HepG2 (cell line): ENCODE results near the gene PPP1R18. TPM values are rescaled to one million over a fixed set of nuclear protein-coding genes. Genes with fewer than 3 reads are reported as not detected.

ENCODE experiments used
- AKAP8 ChIP-seq: sonication (generic); formaldehyde crosslinking; IDR thresholded peaks from 2 replicates; pipeline ENCODE4 v1.5.1; 2020; ENCODE audit warnings: mild to moderate bottlenecking, missing genetic modification reagents
- ATF5 ChIP-seq: sonication (generic); formaldehyde crosslinking; IDR thresholded peaks from 2 replicates; pipeline ENCODE4 v1.4.0; 2020; ENCODE audit warnings: mild to moderate bottlenecking, low read depth, missing genetic modification reagents
- BHLHE40 ChIP-seq: IDR thresholded peaks from 2 replicates; pipeline ENCODE4 v1.6.1; 2011; ENCODE audit warnings: low read length, improper control_type of control experiment
- BORCS8-MEF2B ChIP-seq: sonication (generic); formaldehyde crosslinking; IDR thresholded peaks from 2 replicates; pipeline ENCODE4 v1.8.0; 2022; ENCODE audit warnings: mild to moderate bottlenecking, missing genetic modification reagents
- CTCF ChIP-seq: sonication (generic); formaldehyde crosslinking; IDR thresholded peaks from 2 replicates; pipeline ENCODE4 v1.5.0; 2020; ENCODE audit warnings: mild to moderate bottlenecking, missing genetic modification reagents, moderate library complexity
- DMTF1 ChIP-seq: sonication (generic); formaldehyde crosslinking; IDR thresholded peaks from 2 replicates; pipeline ENCODE4 v1.4.0; 2020; ENCODE audit warnings: mild to moderate bottlenecking, missing genetic modification reagents
- DPF2 ChIP-seq: sonication (generic); formaldehyde crosslinking; IDR thresholded peaks from 2 replicates; pipeline ENCODE4 v1.4.0; 2020; ENCODE audit warnings: mild to moderate bottlenecking, low read depth, missing genetic modification reagents, borderline replicate concordance
- FOXA3 ChIP-seq: IDR thresholded peaks from 2 replicates; pipeline ENCODE4 v1.6.1; 2016; ENCODE audit warnings: missing genetic modification reagents, missing compliant biosample characterization
- HINFP ChIP-seq: sonication (generic); formaldehyde crosslinking; IDR thresholded peaks from 2 replicates; pipeline ENCODE4 v1.4.0; 2020; ENCODE audit warnings: low read depth, mild to moderate bottlenecking, missing genetic modification reagents
- KDM4B ChIP-seq: sonication (generic); formaldehyde crosslinking; IDR thresholded peaks from 2 replicates; pipeline ENCODE4 v1.4.0; 2020; ENCODE audit warnings: missing genetic modification reagents
- KLF13 ChIP-seq: sonication (generic); formaldehyde crosslinking; IDR thresholded peaks from 2 replicates; pipeline ENCODE4 v1.4.0; 2020; ENCODE audit warnings: mild to moderate bottlenecking, missing genetic modification reagents
- KLF9 ChIP-seq: IDR thresholded peaks from 2 replicates; pipeline ENCODE4 v1.6.1; 2016; ENCODE audit warnings: low read depth
- PHF8 ChIP-seq: sonication (generic); formaldehyde crosslinking; IDR thresholded peaks from 2 replicates; pipeline ENCODE4 v1.5.0; 2020; ENCODE audit warnings: missing genetic modification reagents
- REPIN1 ChIP-seq: sonication (generic); formaldehyde crosslinking; IDR thresholded peaks from 2 replicates; pipeline ENCODE4 v1.8.0; 2022; ENCODE audit warnings: missing genetic modification reagents, low read depth, mild to moderate bottlenecking, borderline replicate concordance
- SAFB2 ChIP-seq: sonication (generic); formaldehyde crosslinking; IDR thresholded peaks from 2 replicates; pipeline ENCODE4 v1.5.1; 2020; ENCODE audit warnings: missing genetic modification reagents, low read depth, mild to moderate bottlenecking, borderline replicate concordance
- SALL2 ChIP-seq: sonication (generic); formaldehyde crosslinking; IDR thresholded peaks from 2 replicates; pipeline ENCODE4 v1.8.1; 2023; ENCODE audit warnings: mild to moderate bottlenecking, missing genetic modification reagents, inconsistent platforms
- TCF12 ChIP-seq, 2 experiments: fragments of 450-650 bp in 1 of 2; sonication (generic) in 1 of 2; formaldehyde crosslinking in 1 of 2; IDR thresholded peaks; 2 replicates each; pipeline versions ENCODE4 v1.6.1 to v1.8.0; 2017 to 2022; ENCODE audit warnings: antibody characterized with exemption in 1 of 2, mild to moderate bottlenecking in 1 of 2, missing genetic modification reagents in 1 of 2, moderate library complexity in 1 of 2
- ZFP36L1 ChIP-seq: sonication (generic); formaldehyde crosslinking; IDR thresholded peaks from 2 replicates; pipeline ENCODE4 v1.8.0; 2022; ENCODE audit warnings: mild to moderate bottlenecking, missing genetic modification reagents, moderate library complexity
- ZFP36L2 ChIP-seq: sonication (generic); formaldehyde crosslinking; IDR thresholded peaks from 2 replicates; pipeline ENCODE4 v1.4.0; 2020; ENCODE audit warnings: missing genetic modification reagents
- ZFY ChIP-seq: sonication (generic); formaldehyde crosslinking; IDR thresholded peaks from 2 replicates; pipeline ENCODE4 v1.4.0; 2020; ENCODE audit warnings: missing genetic modification reagents
- ZNF292 ChIP-seq: sonication (generic); formaldehyde crosslinking; IDR thresholded peaks from 2 replicates; pipeline ENCODE4 v1.8.1; 2022; ENCODE audit warnings: mild to moderate bottlenecking, low read depth, missing genetic modification reagents, borderline replicate concordance
- ZNF546 ChIP-seq: sonication (generic); formaldehyde crosslinking; conservative IDR thresholded peaks from 2 replicates; pipeline ENCODE4 v1.8.1; 2023; ENCODE audit warnings: mild to moderate bottlenecking, missing genetic modification reagents
- ZNF720 ChIP-seq: sonication (generic); formaldehyde crosslinking; IDR thresholded peaks from 2 replicates; pipeline ENCODE4 v1.4.0; 2020; ENCODE audit warnings: missing genetic modification reagents
- polyA plus RNA-seq, 8 experiments: library from polyadenylated mRNA; depleted of rRNA in 3 of 8; stranded (reverse) in 7 of 8; unstranded in 1 of 8; fragments of >200 nt; fragmentation: Illumina TruSeq in 4 of 8; extraction: Trizol in 4 of 8; gene quantifications; 2 replicates each; pipeline versions ENCODE4 v1.2.1 to v1.2.3, GENCODE V29; 2011 to 2016; ENCODE audit warnings: low read depth in 4 of 8, missing spikeins in 1 of 8, mixed read lengths in 1 of 8; ENCODE audit not compliant: insufficient read depth in 1 of 8
- total RNA-seq, 5 experiments: library from RNA; depleted of rRNA; stranded (reverse); fragments of >200 nt; fragmentation: Illumina TruSeq; extraction: Trizol; gene quantifications; 2 replicates each; pipeline ENCODE4 v1.2.3, GENCODE V29; 2016; ENCODE audit warnings: low read depth in 1 of 5

Gene PPP1R18
- total and polyA plus RNA-seq, 2 of the 13 experiments (the other 11 are each of a cell fraction or from before 2014, with no cell fraction given), result 4.9 to 9.2 TPM

- peak; percentile 40 for TF ChIP-seq CTCF
- TF ChIP-seq REPIN1 (CRISPR knock-in tag), result no peak; the same call in 1 of the 2 replicates
- TF ChIP-seq AKAP8, result 0 out of 2 replicates have a peak, but pooled peaks have one; percentile 46
- no peak for TF ChIP-seq DMTF1 (CRISPR knock-in tag)
- peak; percentile 47; the same call in 1 of the 2 replicates for TF ChIP-seq KLF9 (CRISPR knock-in tag)
- TF ChIP-seq ZFY (CRISPR knock-in tag), result no peak
- peak; percentile 40 for TF ChIP-seq HINFP (CRISPR knock-in tag)
- no peak for TF ChIP-seq ZFP36L1 (CRISPR knock-in tag)
- TF ChIP-seq BHLHE40, result no peak
- no peak for TF ChIP-seq ATF5 (CRISPR knock-in tag)
- no peak for TF ChIP-seq SALL2 (CRISPR knock-in tag)
- peak; percentile 96 for TF ChIP-seq DPF2
- TF ChIP-seq KDM4B (CRISPR knock-in tag), result peak; percentile 60; the same call in 1 of the 2 replicates
- TF ChIP-seq ZFP36L2 (CRISPR knock-in tag), result no peak
- peak; percentile 62; the same call in 1 of the 2 replicates for TF ChIP-seq KLF13 (CRISPR knock-in tag)
- peak; percentile 90 for TF ChIP-seq BORCS8-MEF2B (CRISPR knock-in tag)
- peak; percentile 46 for TF ChIP-seq PHF8
- TF ChIP-seq TCF12 (IDR thresholded peaks at IDR 0.05), result no peak
- no peak for TF ChIP-seq TCF12 (CRISPR knock-in tag; IDR thresholded peaks at IDR 0.05)
- peak; percentile 93; the same call in 1 of the 2 replicates for TF ChIP-seq ZNF292
- TF ChIP-seq ZNF720 (CRISPR knock-in tag), result no peak
- no peak; the same call in 1 of the 2 replicates for TF ChIP-seq SAFB2 (CRISPR knock-in tag)
- TF ChIP-seq ZNF546 (CRISPR knock-in tag), result peak; percentile 35; the same call in 1 of the 2 replicates
- peak; percentile 99 for TF ChIP-seq FOXA3
Observed at GRCh38 chr6:30654798-30655742, 31.4 kb downstream of the PPP1R18 start (continued).
